ENCODE data around the gene ITGA2.

DNA sequence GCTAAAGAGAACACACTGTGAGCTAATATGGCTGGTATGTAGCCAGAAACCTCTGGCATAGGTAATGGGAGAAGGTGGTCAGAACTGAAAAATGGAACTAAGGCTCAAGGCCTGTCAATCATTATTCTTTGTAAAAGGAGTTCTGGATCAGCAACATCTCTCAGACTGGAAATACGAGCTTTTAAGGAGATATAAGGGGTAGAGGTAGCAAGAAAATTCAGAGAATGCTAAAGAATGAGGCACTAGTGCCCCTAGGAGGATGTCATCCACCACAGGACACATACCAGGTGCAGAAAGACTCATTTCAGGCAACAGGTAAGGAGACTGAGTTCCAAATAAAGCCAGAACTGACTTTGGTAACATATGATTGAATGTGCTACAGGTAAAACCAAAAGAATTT lies 139.3 kb downstream of the ITGA2 start:
- TF ChIP-seq ZNF274 (IDR thresholded peaks at IDR 0.05; ENCODE audit: low read depth, low read length) (no peak), SUZ12 (IDR thresholded peaks at IDR 0.05; ENCODE audit: extremely low read depth, insufficient read depth, insufficient read length) (no peak)

All from NT2/D1 (cell line).